RWPE1 (cell line): Measurements from ENCODE around the gene ULK3.

ENCODE experiments used
- CTCF ChIA-PET: fragments of 350-600 bp; sonication (Branson Sonifier 250); formaldehyde crosslinking; extraction: SDS; loops from one replicate; lab custom pipeline; 2021; lab: Yijun Ruan, JAX
- POLR2A ChIA-PET: fragments of 400-600 bp; formaldehyde crosslinking; extraction: SDS; loops from one replicate; lab custom pipeline; 2020; ENCODE audit warnings: antibody characterized with exemption; ENCODE audit not compliant: low non-redundant PET; lab: Yijun Ruan, JAX
- DNase-seq: peaks from one replicate; pipeline ENCODE4 v3.0.0; 2012; ENCODE audit warnings: low spot score
- H3K27ac ChIP-seq: fragments of 450-650 bp; 2 replicates; pipeline ENCODE4 v1.5.1; 2017
- TF ChIP-seq, protein P1 (sequence below): fragments of 450-650 bp; conservative IDR thresholded peaks from 2 replicates; pipeline ENCODE4 v1.5.1; 2017; ENCODE audit warnings: low read depth, mild to moderate bottlenecking

The ULK3 gene

DNA sequence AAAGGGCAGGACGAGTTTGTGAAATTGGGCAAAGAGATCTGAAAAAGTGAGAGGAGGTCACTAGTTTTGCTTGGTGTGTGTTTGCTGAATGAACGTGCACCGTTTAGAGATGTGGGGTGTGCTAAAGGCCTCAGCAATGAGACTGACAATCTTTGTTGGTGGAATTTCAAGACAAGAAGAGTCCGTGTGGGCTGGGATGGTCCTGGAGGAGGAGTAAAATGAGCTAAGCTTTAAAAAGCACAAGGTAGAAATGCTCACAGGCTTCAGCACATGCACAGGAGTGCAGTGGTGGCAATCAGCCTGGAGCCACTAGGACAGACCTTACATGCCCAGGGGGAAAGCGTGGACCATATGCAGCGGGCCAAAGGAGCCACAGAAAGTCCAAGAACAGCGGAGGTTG, 18.0 kb downstream of the ULK3 start:
- POLR2A ChIA-PET = no interaction called here
- CTCF ChIA-PET = interaction anchor here (0.6 to 1.1 kb wide), 3 partner anchors 9 to 126 kb away, joined by 3 to 5 read pairs (median 4); no protein-coding TSS in a partner anchor
- H3K27ac ChIP-seq = no peak overlapping the region
- no peak for DNase-seq
- TF ChIP-seq, protein P1, sequence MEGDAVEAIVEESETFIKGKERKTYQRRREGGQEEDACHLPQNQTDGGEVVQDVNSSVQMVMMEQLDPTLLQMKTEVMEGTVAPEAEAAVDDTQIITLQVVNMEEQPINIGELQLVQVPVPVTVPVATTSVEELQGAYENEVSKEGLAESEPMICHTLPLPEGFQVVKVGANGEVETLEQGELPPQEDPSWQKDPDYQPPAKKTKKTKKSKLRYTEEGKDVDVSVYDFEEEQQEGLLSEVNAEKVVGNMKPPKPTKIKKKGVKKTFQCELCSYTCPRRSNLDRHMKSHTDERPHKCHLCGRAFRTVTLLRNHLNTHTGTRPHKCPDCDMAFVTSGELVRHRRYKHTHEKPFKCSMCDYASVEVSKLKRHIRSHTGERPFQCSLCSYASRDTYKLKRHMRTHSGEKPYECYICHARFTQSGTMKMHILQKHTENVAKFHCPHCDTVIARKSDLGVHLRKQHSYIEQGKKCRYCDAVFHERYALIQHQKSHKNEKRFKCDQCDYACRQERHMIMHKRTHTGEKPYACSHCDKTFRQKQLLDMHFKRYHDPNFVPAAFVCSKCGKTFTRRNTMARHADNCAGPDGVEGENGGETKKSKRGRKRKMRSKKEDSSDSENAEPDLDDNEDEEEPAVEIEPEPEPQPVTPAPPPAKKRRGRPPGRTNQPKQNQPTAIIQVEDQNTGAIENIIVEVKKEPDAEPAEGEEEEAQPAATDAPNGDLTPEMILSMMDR = no peak

DNA sequence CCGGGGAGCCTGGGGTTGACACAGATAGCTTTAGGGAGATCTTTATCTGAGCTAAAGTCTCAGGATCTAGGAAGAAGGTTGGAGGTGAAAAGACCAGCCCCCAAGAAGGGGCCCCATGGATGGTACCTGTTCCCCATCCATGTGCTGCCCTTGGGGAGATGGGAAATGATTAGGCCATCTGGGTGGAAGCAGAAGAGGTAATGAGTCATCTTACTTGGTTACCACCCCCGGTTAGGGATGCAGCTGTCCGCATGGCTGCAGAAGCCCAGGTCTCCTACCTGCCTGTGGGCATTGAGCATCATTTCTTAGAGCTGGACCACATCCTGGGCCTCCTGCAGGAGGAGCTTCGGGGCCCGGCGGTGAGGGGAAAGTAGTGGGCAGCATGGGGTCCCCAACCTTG, 19.6 kb downstream of the ULK3 start:
- CTCF ChIA-PET = interaction anchor here (0.8 kb wide), 1 partner anchor 522 kb away, joined by 5 read pairs; no protein-coding TSS in a partner anchor
- TF ChIP-seq, protein P1 = no peak
- POLR2A ChIA-PET = no interaction called here
- no peak for DNase-seq
- H3K27ac ChIP-seq = no peak overlapping the region

DNA sequence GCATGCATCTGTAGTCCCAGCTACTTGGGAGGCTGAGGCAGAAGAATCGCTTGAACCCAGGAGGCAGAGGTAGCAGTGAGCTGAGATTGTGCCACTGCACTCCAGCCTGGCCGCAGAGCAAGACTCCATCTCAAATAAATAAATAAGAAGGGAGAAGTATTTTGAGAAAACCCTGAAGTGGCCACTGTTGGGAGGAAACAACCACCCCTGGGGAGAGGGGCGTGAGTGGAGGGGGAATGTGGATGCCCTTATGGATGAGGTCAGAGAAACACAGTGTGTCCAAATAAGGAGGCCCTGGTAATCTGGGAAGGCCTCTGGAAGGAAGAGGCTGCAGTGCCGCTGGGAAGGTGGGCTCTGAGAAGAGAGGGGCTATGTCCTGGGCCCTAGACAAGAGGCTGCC, 20.7 kb downstream of the ULK3 start:
- CTCF ChIA-PET = no interaction called here
- H3K27ac ChIP-seq = no peak overlapping the region
- POLR2A ChIA-PET = no interaction called here
- DNase-seq = no peak
- TF ChIP-seq, protein P1 = no peak

DNA sequence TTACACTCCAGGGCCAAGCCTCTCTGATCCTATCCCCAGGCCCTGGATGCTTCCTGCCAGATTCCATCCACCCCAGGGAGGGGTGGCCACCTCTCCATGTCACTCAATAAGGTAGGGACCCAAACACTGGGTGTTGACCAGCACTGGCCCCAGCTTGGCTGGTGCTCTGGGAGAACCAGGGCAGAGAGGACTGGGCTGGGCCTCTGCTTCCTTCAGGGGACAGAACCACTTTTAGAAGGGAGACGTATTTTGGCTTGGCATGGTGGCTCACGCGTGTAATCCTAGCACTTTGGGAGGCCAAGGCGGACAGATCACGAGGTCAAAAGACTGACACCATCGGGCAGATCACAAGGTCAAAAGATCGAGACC, 21.2 kb downstream of the ULK3 start:
- no peak for DNase-seq
- CTCF ChIA-PET = no interaction called here
- POLR2A ChIA-PET = no interaction called here
- TF ChIP-seq, protein P1 = no peak
- no peak overlapping the region for H3K27ac ChIP-seq

DNA sequence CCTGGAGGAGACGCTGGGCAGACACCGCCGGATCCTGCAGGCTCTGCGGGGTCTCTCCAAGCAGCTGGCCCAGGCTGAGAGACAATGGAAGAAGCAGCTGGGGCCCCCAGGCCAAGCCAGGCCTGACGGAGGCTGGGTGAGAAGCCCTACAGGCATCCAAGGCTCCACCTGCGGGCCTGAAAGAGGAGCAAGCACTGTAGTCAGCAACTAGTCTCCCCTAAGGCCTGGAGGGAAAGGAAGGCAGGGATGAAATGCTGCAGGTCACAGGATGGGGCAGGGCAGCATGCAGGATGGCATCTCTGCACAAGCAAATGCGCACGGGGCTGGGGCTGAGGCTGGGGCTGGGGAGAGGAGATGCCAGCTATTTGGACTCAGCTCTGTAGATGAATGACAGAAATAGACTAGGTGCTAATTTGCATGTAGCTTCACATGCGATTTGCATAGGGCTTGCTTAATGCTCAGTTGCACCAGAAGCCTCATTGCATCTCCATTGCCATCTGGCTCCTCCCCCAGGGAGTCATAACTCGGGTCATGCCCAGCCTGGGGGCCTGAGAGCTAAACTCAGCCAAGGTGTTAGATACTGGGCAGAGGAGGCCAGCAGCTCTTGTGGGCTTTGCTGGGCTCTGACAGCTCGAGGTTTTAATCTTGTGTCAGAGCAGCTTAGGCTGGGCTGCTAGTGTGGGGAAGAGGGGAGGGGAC, 21.7 kb downstream of the ULK3 start:
- no peak overlapping the region for H3K27ac ChIP-seq
- POLR2A ChIA-PET = no interaction called here
- TF ChIP-seq, protein P1 = no peak
- no peak for DNase-seq
- CTCF ChIA-PET = interaction anchor here (0.5 kb wide), 1 partner anchor 147 kb away, joined by 3 read pairs; no protein-coding TSS in a partner anchor

DNA sequence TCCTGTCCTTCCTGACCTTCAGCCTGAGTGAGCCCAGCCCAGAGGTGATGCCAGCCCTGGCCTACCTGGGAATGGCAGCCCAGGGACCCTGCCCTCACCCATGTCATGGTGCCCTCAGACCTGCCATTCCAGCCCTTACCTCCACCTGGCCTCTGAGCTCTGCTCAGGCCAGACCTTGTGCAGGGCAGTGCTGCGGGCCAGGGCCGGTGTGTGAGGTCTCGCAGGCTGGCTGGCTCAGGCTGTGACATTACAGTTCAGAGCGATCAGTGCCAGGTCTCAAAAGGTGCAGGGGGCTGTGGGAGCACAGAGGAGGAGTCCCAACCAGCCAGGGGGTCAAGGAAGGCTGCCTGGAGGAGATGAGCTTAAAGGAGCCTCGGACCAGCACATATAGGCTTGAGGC, 22.9 kb downstream of the ULK3 start:
- no peak overlapping the region for H3K27ac ChIP-seq
- POLR2A ChIA-PET = interaction anchor here (0.6 kb wide), 1 partner anchor 15 kb away, joined by 10 read pairs; no protein-coding TSS in a partner anchor
- CTCF ChIA-PET = interaction anchor here (0.6 kb wide), 1 partner anchor 499 kb away, joined by 4 read pairs; no protein-coding TSS in a partner anchor
- TF ChIP-seq, protein P1 = no peak
- no peak for DNase-seq
